Measurements from ENCODE around the gene TAX1BP1.
"Not testable (repeated sequence)": the region's sequence is repeated elsewhere in the genome, so short reads cannot be mapped to it uniquely, and the experiment has no call there.

Gene TAX1BP1

DNA sequence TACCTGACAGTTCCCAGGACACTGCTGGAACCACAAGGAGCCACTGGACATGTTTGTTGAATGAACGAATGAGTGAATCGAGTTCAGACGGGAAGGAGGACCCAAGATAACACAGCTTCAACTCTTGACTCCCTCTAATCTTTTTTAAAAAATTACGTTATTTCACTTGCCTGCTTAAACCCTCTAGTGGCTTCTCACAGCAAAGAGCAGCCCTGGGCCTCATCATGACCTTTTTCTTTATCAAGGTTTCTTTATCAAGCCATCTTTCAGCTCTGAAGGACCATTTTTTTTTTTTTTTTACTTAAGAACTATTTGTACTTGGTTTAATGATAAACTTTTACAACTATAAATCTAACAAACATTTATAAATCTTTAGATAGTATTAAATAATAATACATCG, 110.6 kb downstream of the TAX1BP1 start:
- DNase-seq, result no peak

DNA sequence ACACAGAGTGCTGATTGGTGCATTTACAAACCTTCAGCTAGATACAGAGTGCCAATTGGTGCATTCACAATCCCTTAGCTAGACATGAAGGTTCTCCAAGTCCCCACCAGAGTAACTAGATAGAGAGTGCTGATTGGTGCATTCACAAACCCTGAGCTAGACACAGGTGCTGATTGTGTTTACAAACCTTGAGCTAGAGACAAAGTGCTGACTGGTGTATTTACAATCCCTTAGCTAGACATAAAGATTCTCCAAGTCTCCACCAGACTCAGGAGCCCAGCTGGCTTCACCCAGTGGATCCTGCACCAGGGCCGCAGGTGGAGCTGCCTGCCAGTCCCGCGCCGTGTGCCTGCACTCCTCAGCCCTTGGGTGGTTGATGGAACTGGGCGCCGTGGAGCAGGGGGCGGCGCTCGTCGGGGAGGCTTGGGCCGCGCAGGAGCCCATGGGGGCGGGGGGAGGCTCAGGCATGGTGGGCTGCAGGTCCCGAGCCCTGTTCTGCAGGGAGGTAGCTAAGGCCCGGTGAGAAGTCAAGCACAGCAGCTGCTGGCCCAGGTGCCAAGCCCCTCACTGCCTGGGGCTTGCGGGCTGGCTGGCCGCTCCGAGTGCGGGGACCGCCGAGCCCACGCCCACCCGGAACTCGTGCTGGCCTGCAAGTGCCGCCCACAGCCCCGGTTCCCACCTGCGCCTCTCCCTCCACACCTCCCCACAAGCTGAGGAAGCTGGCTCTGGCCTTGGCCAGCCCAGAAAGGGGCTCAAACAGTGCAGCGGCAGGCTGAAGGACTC, 116.9 kb downstream of the TAX1BP1 start:
- not testable (repeated sequence) for DNase-seq

DNA sequence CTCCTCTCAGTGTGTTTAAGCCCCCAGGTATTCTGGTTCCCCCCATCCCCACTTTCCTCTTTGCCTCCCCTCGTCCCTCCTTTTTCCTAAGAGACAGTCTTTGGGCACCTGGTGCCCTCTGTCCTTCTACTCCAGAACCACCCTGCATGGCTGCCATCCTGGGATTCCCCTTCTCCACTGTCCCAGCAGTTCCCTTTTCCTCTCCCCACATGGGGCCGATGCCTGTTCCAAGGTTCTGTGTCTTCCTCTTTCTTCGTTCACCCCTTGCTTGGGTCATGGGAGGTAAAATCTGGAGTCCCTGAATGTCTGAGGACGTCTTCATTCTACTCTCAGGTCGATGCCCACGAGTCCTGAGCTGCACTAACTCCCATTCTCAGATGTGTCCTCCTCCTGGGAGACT, 120.8 kb downstream of the TAX1BP1 start:
- DNase-seq, result no peak

DNA sequence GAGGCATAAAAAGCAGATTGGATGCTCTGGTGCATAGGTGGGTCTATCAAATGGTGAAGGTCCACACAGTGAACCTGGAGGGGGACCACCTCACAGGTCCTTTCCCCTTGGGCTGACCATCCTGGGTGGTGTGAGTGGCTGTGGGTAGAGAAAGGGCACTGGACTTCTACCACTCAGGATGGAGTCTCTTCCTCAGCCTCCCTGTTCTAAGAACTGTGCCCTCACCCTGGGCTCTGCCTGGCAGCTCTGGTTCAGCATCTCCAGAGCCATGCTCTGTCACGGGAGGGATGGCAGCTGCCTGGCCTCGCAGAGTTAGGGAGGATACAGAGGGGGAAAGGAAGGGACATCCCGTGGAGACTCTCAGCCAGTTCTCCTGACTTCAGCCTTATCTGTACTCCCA, 121.8 kb downstream of the TAX1BP1 start:
- DNase-seq, result no peak

DNA sequence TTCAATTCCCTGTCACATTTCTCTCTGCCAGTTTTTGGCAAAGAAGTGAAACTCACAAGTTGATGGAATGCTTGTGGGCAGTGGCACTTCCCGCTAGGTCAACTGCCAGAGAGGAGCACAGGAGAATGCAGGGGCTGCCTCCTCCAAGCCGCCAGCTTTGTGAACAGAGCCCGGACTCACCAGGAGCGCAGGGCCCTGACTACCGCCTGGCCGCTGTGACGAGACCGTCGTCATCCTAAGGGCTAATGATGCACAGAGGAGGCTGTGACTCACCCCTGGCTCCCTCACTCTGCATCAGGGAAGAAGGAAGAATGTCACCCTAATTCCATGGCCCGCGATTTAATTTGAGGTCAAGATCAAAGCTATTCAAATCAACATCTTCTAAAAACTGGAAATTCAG, 123.9 kb downstream of the TAX1BP1 start:
- DNase-seq, result no peak

DNA sequence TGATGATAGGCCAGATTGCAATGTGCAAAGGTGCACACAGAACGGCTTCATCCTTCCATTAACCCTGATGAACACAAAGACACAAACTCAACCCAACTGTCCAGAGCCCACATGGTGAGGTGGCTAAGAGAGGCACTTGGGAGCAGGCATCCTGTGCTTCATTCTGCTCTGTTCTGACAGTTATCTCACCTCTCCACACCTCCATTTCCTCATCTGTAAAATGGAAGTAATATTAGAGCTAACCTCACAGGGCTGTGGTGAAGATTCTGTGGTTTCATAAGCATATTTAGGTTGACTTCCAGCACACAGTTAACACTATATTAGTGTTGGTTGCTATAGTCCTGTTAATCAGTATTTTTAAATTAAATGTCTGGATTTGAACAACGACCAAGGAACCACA, 126.3 kb downstream of the TAX1BP1 start:
- DNase-seq, result no peak

DNA sequence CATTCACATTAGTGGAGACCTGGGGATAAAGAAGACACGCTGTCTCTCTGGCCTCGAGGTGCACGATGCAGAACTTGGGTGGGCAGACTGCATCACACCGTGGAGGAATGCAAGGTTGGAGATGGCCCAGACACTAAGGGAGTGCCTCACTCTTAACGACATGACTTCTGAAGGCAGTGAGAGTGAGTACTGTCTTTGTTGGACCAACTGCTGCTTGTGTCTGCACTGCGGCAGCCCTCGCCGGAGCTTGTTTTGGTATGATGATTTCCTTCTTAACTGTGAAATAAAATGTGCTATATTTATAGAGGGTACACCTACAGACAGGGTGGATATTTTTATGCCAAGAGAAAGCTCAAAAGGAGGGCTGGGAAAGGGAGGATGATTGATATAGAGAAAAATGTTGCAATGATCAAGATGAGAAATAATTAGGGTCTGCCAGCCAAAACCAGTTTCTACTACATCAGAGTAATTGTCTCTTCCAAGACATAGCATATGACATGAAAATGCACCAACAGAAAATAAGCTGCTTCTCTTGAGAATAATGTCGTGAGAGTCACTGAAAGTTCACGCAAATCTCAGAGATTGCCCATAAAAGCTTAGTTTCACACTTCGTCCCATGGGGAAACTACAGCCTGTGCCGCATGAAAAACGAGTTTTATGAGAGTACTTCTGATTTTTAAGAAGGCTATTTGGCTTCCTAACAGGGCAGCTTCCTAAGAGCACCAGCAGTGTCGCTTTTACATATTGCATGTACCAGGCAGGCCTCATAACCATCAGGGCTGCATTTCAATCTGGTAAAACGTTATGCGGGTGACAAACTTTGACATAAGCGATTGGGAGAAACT, 127.1 kb downstream of the TAX1BP1 start:
- DNase-seq, result no peak

DNA sequence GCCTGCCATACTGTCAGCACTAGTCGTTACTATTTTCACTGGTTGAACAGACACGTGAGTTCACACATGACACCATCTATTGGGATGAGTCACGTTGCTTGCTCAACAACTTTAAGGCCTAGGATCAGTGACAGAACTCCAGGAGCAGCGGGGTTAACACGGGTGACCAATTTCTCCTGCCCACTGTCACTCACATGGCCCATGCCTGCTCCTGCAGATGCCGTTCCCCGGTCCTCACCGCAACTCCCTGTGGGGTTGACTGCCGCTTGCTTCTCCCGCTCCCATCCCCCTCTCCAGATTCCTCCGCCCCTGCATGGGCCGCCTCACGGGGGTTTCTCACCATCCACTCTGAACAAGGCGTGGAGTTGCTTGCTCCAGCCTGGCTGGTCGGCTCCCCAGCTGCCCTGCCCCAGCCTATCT, 128.2 kb downstream of the TAX1BP1 start:
- DNase-seq, result no peak

DNA sequence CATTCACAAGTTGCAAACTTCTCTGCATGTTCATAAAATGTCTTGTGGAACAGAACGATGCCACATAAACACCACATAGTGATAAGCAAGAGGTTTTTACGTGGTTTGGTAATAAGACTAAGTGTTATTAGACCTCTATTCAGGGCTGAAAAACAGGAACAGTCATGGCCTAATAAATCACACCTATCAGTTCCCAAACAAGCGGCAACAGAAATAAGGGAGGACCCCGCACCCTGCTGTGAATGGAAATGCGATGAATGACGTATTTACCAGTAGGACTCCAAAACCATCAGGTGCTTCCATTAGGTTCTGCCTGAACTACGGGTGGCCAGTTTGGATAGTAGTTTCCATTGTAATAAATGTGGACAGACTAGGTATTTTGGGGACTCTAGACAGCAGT, 129.1 kb downstream of the TAX1BP1 start:
- DNase-seq, result no peak

DNA sequence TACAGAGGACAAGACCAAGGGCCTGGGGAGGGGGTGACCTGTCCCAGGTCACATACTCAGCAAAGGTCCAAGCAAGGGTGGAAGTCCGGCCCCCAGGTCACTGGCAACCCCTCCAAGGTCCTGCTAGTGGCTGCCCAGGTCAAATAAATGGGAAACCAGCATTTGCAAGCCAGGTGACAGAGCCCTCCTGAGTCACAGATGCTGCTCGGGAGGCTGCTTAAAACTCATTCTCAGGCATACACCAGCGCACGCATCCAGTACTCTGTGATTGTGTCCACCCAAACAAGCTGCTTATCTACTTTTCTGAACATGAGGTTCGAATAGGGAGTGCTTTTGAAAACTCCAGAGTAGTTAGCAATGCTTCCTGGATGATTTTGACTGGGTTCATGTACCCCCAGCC, 130.6 kb downstream of the TAX1BP1 start:
- no peak for DNase-seq

DNA sequence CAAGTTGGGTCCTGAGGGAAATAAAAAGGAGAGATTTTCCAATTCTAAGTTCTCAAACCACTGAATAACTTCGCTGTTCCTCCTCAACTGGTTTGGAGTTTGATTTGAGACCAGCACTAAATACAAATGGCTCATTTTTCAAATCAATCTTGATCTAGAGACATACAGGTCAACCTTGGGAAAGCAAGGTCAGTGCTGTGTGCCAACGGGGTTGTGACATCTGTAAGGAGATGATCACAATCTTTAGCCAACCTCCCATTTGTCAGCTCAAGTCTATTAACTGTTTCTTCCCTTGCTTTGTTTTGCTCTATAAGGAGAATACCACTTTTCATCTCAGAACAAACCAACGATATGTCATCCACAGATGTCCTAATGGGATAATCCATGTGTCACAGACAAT, 131.1 kb downstream of the TAX1BP1 start:
- DNase-seq, result no peak

DNA sequence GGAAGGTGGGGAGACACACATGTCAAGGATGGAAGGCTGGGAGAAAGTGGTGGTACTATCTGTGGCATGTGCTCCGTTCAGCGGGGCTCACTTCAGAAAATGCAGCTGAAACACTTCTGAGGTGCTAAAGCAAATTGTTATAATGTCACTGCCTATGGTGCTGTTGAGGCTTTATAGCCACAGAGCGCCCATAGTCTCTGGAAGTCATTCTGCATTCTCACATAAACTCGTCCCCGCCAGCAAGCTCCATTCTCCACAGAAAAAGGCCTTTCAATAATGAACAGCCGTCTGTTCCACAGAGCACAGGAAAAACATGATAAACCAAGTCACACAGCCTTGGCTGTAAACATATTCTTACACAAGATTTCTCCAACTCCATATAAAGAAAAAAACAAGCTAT, 131.9 kb downstream of the TAX1BP1 start:
- no peak for DNase-seq

DNA sequence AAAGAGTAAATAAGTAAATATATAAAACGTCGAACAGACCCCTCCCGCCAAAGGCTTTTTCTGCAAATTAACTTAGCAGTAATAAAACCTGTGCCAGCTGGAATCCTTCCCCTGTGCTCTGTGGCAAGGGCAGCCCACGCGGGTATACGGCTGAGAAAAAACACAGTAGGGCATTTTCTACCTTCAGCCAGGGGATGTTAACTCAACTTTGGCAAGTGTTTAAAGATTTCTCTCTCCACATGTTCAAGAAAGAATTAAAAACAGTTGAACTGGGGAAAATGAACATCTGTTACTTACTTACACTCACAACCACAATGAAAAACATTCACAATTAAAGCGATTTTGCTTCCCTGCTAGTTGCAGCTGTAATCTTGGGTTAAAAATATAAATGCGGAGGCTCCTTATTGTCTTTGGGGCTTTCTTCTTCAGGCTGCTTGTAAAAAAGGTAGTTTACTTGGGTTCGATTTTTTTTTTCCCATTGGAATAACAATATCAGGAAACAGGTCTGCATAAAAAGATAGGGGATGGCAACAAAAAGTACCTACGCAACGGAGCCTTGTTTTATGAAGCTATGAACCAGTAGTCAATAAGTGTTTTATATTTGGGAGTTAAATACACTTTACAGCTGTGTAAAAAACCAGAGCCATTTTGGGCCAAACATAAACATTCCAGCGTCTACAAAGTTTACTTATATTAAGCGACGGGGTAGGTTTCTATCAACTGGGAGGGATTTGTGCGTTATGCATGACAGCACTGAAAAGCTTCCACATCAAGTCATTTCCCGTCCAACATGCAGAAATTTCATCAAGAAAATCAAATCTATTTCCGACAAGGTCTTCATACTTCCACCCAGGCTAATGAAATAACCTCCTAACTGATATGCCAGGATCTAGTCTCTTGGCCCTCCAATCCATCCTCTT, 132.7 kb downstream of the TAX1BP1 start:
- no peak for DNase-seq

DNA sequence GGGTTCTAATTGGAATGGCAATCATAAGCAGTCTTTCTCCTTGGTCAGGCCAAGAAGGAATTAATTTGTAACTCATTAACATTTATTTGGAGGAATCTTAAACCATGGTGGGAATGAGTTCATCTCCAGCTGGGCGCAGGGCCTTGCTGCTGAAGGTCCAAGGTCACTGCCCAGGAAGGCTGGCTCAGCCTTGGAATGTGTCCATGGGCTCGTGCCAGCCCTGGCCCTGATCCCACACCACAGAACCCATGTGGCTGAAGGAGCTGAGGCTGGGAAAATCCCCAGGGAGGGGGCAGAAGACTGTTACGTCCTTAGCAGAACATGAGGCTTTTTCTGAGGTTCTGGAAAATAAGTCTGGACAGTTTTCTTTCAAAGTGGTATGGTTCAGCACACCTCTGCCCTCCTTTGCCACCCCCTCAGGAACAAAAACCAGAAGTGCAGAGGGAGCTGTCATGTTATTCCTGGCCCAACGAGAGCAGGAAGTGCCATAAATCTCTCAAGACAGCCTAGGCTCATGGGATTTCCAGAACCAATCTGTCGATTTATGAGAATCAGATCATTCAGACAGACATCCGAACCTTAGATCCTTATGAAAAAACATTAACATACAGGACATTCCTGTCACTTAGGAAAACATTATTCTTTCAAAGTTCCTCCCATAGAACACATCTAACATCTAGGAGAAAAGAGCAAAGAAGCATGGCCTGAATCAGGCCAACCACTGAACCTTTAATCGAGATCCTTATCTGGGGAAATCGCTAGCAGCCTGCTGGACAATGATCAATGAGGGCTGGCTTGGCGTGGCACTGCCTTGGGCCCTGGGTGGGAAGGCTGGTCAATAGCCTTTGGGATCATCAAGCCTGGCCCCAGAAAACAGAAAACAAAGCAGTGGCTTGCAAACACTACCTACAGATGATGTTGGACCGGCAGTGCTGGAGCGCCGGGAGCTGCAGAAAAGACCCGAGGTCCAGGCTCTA, 134.3 kb downstream of the TAX1BP1 start:
- no peak for DNase-seq

DNA sequence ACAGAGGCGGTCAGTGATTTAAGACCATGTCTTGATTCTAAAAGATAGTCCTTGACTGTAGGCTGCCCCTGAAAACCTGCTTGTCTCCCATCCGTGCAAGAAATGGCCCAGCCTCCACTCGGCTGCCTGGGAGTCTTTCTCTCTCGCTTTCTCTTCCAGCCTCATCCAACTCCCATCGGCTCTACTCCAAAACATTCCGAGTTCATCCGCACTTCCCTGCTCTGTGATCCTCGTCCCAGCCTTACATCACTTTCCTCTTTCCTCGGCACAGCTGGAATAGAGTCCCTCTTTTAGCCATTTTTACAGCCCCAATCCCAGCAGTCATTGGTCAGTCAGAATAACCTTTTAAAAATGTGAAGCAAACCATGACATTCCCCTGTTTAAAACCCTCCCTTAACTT, 135.1 kb downstream of the TAX1BP1 start:
- no peak for DNase-seq

DNA sequence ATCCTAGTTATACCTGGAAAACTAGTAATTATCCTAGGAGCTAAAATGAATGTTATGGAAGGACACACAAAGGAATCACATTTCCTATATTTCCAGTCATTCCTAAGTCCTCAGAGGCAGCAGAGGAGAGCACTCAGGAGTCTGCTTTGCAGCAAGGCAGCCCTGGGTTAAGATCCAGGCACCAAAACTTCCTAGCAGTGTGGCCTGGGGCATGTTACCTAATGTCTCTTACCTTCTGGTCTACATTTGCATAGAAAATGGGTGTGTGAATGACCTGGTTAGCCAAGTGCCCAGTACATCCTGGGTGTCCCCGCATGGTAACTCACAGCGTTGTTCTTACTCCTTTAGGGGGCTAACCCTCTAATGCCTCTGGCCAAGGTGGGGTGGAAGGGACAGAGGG, 135.9 kb downstream of the TAX1BP1 start:
- no peak for DNase-seq

DNA sequence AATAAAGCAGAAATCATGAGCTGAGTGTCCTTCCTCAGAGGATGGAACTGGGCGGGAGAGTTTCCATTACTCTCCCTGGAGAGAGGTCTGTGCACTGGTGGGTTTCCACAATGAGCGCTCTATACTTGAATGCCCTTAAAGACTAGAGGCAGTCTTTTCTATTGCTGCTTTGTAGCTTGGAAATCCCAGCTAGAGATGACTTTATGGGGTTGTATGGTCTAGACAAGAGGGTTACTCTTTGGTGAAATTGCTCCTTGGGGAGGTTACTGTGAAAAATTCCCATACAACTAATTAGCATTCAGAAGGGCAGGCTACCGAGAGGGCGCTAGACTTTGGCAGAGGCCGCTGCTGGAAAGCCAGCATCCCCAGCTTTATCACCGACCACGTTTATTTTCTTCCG, 136.8 kb downstream of the TAX1BP1 start:
- DNase-seq, result no peak
